H1 (cell line): ENCODE data around the gene SYNJ1. TPM values are rescaled to one million over a fixed set of nuclear protein-coding genes. Genes with fewer than 3 reads are reported as not detected.

Experiments used
- SIN3A ChIP-seq, 2 experiments: IDR thresholded peaks in 1 of 2; conservative IDR thresholded peaks in 1 of 2; 2 replicates each; pipeline ENCODE4 v1.6.1; 2011 to 2012; ENCODE audit warnings: low read length in 2 of 2, improper control_type of control experiment in 1 of 2, low read depth in 1 of 2, mild to moderate bottlenecking in 1 of 2
- polyA plus RNA-seq, 7 experiments: library from polyadenylated mRNA; depleted of rRNA in 3 of 7; stranded (reverse) in 5 of 7; unstranded in 2 of 7; fragments of >200 nt in 5 of 7; fragments of 200-250 nt in 2 of 7; gene quantifications; 1 replicate in 5 of 7; 2 replicates in 1 of 7; 4 replicates in 1 of 7; pipeline versions ENCODE4 v1.2.1 to v1.2.3, GENCODE V29; 2011 to 2013; ENCODE audit warnings: missing spikeins in 2 of 7, mixed read lengths in 2 of 7
- total RNA-seq: library from RNA; stranded (reverse); fragmentation: NEBNext Ultra II Directional; extraction: Animal tissue kit (Norgen Biotek cat#: 25700); gene quantifications from 2 replicates; pipeline ENCODE4 v1.2.1, GENCODE V29; 2021

SYNJ1 gene
- total and polyA plus RNA-seq, 2 of the 8 experiments (the other 6 are each of a cell fraction or from before 2014, with no cell fraction given) = 1.3 to 4.3 TPM

DNA sequence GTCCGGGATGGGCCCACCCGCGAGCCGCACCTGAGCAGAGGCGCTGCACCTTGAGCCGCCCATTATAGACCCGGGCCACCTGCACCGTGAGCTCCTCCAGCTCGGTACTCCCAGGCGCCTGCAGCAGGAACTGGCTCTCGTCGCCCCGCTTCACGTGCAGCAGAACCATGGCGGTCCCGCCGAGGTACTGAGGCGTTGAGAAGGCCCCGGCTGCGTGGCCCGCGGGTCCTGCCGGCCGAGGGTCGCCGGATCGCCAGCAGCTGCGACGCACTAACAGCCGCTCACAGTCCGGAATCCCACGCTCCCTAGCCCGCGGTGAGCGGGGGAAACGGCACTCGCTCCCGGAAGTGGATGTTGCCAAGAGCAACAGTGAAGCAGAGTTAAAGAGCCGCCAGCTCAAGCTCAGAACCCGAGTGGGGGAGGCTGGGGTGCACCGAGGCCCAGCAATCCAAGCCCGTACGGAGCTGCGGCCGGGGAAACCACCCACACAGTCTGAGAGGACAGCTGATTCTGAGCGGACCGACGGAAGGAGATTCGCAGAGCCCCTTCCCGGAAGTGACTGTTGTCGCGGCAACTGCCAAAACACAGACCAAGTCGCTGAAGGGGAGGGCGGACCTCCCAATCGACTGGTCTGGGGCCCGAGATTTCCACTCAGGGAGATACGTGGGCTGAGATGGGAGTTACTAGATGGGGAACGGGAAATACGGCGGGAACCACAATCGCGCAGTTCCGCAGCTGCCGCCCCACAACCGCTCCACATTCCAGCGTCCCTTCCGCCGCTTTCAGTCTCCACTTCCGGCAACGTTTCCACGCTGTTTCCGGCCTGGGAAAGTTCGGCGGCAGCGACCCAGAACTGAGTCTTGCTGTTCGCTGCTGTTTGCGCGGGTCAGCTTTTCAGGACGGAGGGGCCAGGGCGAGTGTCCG lies 115.5 kb downstream of the SYNJ1 start, which contains the start of gene CFAP298 (continued):
- TF ChIP-seq SIN3A (conservative IDR thresholded peaks at IDR 0.05 in 1 of 2, IDR thresholded peaks at IDR 0.05 in 1 of 2; ENCODE audit: low read depth in 1 of 2, low read length in 2 of 2) = peak; percentile 91 to 99
